Astrocyte (in vitro differentiated cells and primary cell): Measurements from ENCODE around the gene POTEJ.
"Not testable (repeated sequence)": the region's sequence is repeated elsewhere in the genome, so short reads cannot be mapped to it uniquely, and the experiment has no call there.

Experiments
- EZH2 ChIP-seq: IDR thresholded peaks from 2 replicates; pipeline ENCODE4 v1.6.1; 2012; ENCODE audit warnings: mild to moderate bottlenecking, low read length, inconsistent platforms; ENCODE audit not compliant: insufficient read depth
- TF ChIP-seq, protein P1 (sequence below): IDR thresholded peaks from 2 replicates; pipeline ENCODE4 v1.5.1; 2011; ENCODE audit warnings: low read depth, mild to moderate bottlenecking, inconsistent platforms, low read length, moderate library complexity; ENCODE audit not compliant: insufficient read depth

DNA sequence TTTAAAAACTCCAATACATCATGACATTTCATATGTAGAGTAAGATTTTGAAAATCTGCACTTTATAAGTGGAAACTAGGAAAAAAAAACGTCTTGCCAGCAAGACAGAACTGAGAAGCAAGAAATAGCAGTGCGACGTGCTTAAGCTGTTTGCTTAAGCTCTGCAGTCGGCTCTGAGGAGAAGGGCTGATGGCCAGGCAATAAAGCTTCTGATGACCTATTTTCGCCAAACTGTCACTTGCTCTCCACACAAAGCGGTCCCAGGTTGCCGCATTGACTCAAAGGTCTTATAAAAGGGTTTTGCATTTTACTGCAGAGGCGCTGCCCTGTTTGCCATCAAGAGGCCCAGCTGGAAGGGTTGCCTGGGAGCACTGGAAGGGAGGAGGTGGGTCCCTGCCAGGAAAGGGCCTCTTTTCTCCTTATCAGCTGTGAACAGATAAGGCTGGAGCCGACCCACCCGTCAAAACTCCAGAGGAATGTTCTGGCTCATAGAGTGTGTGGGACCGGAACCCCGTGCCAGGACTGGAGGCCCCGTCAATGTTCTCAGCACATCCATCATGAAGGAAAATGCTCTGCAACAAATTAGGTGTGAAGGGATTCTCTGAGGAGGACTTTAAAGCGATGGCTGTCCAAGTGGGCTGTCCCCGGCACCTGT is 9.5 kb upstream of the POTEJ start:
- TF ChIP-seq, protein P1, sequence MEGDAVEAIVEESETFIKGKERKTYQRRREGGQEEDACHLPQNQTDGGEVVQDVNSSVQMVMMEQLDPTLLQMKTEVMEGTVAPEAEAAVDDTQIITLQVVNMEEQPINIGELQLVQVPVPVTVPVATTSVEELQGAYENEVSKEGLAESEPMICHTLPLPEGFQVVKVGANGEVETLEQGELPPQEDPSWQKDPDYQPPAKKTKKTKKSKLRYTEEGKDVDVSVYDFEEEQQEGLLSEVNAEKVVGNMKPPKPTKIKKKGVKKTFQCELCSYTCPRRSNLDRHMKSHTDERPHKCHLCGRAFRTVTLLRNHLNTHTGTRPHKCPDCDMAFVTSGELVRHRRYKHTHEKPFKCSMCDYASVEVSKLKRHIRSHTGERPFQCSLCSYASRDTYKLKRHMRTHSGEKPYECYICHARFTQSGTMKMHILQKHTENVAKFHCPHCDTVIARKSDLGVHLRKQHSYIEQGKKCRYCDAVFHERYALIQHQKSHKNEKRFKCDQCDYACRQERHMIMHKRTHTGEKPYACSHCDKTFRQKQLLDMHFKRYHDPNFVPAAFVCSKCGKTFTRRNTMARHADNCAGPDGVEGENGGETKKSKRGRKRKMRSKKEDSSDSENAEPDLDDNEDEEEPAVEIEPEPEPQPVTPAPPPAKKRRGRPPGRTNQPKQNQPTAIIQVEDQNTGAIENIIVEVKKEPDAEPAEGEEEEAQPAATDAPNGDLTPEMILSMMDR = not testable (repeated sequence)
- not testable (repeated sequence) for TF ChIP-seq EZH2
